Measurements from ENCODE around the gene RAB7A. TPM values are rescaled to one million over a fixed set of nuclear protein-coding genes. Genes with fewer than 3 reads are reported as not detected.
A peak's percentile ranks its signal among the peaks of the same experiment; 100 is the strongest.

Gene RAB7A
- 178 TPM for polyA plus RNA-seq (2013, experiment 1 of 2)
- polyA plus RNA-seq (2013, experiment 2 of 2), result 158 TPM

- H3K4me1 ChIP-seq (ENCODE audit: control insufficient read depth, insufficient read depth, low read length, poor library complexity, severe bottlenecking), result peaks cover 19% of the 10 kb centered on the region
- H3K4me3 ChIP-seq (ENCODE audit: extremely low read depth, insufficient read depth, low read length, poor library complexity, severe bottlenecking), result peak within 1 kb of the TSS; percentile 90
- no peaks in the 10 kb centered on the region for H3K9me3 ChIP-seq (ENCODE audit: control insufficient read depth, low read length)
- 0% methylated on average over 87 to 89 of the region's 93 CpGs for WGBS, 2 experiments (ENCODE audit: insufficient coverage in 2 of 2)
- peak within 1 kb of the TSS; percentile 97 for H3K27ac ChIP-seq (ENCODE audit: low read depth, low read length, severe bottlenecking)
- peaks cover 6% of the 10 kb centered on the region for H3K36me3 ChIP-seq (ENCODE audit: control insufficient read depth, insufficient read depth, low read length)
Observed at GRCh38 chr3:128726023-128727016, at the start of gene RAB7A. Gene RAB7A (plus strand): TSS chr3:128726183. CDS start chr3:128795368, 69,185 bp downstream.

GRCh38 chr3:128679338-128679737, 46.6 kb upstream of the RAB7A start:
- Histone ChIP-seq H3K27ac (ENCODE audit: low read depth, low read length, severe bottlenecking) (no peak overlapping the region), H3K4me1 (ENCODE audit: control insufficient read depth, insufficient read depth, low read length, poor library complexity, severe bottlenecking) (no peaks in the 10 kb centered on the region), H3K36me3 (ENCODE audit: control insufficient read depth, insufficient read depth, low read length) (no peaks in the 10 kb centered on the region), H3K9me3 (ENCODE audit: control insufficient read depth, low read length) (no peaks in the 10 kb centered on the region), H3K4me3 (ENCODE audit: extremely low read depth, insufficient read depth, low read length, poor library complexity, severe bottlenecking) (no peak overlapping the region)
- WGBS, 2 experiments (ENCODE audit: insufficient coverage in 2 of 2), result 90 to 100% methylated on average over 1 to 2 of the region's 2 CpGs

- WGBS, 2 experiments (ENCODE audit: insufficient coverage in 2 of 2), result 0 to 1% methylated on average over 60 to 63 of the region's 67 CpGs
- Histone ChIP-seq H3K4me1 (ENCODE audit: control insufficient read depth, insufficient read depth, low read length, poor library complexity, severe bottlenecking) (no peaks in the 10 kb centered on the region), H3K36me3 (ENCODE audit: control insufficient read depth, insufficient read depth, low read length) (no peaks in the 10 kb centered on the region), H3K27ac (ENCODE audit: low read depth, low read length, severe bottlenecking) (peak overlapping the region; percentile 99), H3K4me3 (ENCODE audit: extremely low read depth, insufficient read depth, low read length, poor library complexity, severe bottlenecking) (peak overlapping the region; percentile 54), H3K9me3 (ENCODE audit: control insufficient read depth, low read length) (no peaks in the 10 kb centered on the region)
Observed at GRCh38 chr3:128680603-128681368, 45.2 kb upstream of the RAB7A start.

GRCh38 chr3:128681369-128681829, 44.6 kb upstream of the RAB7A start:
- 54 to 73% methylated on average over 7 to 8 of the region's 9 CpGs for WGBS, 2 experiments (ENCODE audit: insufficient coverage in 2 of 2)
- Histone ChIP-seq H3K27ac (ENCODE audit: low read depth, low read length, severe bottlenecking) (peak overlapping the region; percentile 99), H3K9me3 (ENCODE audit: control insufficient read depth, low read length) (no peaks in the 10 kb centered on the region), H3K4me3 (ENCODE audit: extremely low read depth, insufficient read depth, low read length, poor library complexity, severe bottlenecking) (peak overlapping the region; percentile 54), H3K36me3 (ENCODE audit: control insufficient read depth, insufficient read depth, low read length) (no peaks in the 10 kb centered on the region), H3K4me1 (ENCODE audit: control insufficient read depth, insufficient read depth, low read length, poor library complexity, severe bottlenecking) (no peaks in the 10 kb centered on the region)

GRCh38 chr3:128683957-128684356, 42.0 kb upstream of the RAB7A start:
- WGBS, 2 experiments (ENCODE audit: insufficient coverage in 2 of 2), result 61 to 71% methylated on average over 2 to 3 of the region's 3 CpGs
- Histone ChIP-seq H3K9me3 (ENCODE audit: control insufficient read depth, low read length) (no peaks in the 10 kb centered on the region), H3K36me3 (ENCODE audit: control insufficient read depth, insufficient read depth, low read length) (no peaks in the 10 kb centered on the region), H3K4me3 (ENCODE audit: extremely low read depth, insufficient read depth, low read length, poor library complexity, severe bottlenecking) (no peak overlapping the region), H3K4me1 (ENCODE audit: control insufficient read depth, insufficient read depth, low read length, poor library complexity, severe bottlenecking) (no peaks in the 10 kb centered on the region), H3K27ac (ENCODE audit: low read depth, low read length, severe bottlenecking) (no peak overlapping the region)

GRCh38 chr3:128684986-128685726, 40.8 kb upstream of the RAB7A start:
- no peak overlapping the region for H3K27ac ChIP-seq (ENCODE audit: low read depth, low read length, severe bottlenecking)
- no peaks in the 10 kb centered on the region for H3K4me1 ChIP-seq (ENCODE audit: control insufficient read depth, insufficient read depth, low read length, poor library complexity, severe bottlenecking)
- no peaks in the 10 kb centered on the region for H3K9me3 ChIP-seq (ENCODE audit: control insufficient read depth, low read length)
- H3K36me3 ChIP-seq (ENCODE audit: control insufficient read depth, insufficient read depth, low read length), result no peaks in the 10 kb centered on the region
- 91 to 98% methylated on average over 8 to 10 of the region's 11 CpGs for WGBS, 2 experiments (ENCODE audit: insufficient coverage in 2 of 2)
- H3K4me3 ChIP-seq (ENCODE audit: extremely low read depth, insufficient read depth, low read length, poor library complexity, severe bottlenecking), result no peak overlapping the region

- 90% methylated on average over 7 of the region's 8 CpGs for WGBS, 2 experiments (ENCODE audit: insufficient coverage in 2 of 2)
- H3K4me1 ChIP-seq (ENCODE audit: control insufficient read depth, insufficient read depth, low read length, poor library complexity, severe bottlenecking), result no peaks in the 10 kb centered on the region
Observed at GRCh38 chr3:128686465-128686864, 39.5 kb upstream of the RAB7A start.

GRCh38 chr3:128689060-128689459, 36.9 kb upstream of the RAB7A start:
- Histone ChIP-seq H3K27ac (ENCODE audit: low read depth, low read length, severe bottlenecking) (no peak overlapping the region), H3K4me3 (ENCODE audit: extremely low read depth, insufficient read depth, low read length, poor library complexity, severe bottlenecking) (no peak overlapping the region), H3K4me1 (ENCODE audit: control insufficient read depth, insufficient read depth, low read length, poor library complexity, severe bottlenecking) (no peaks in the 10 kb centered on the region), H3K9me3 (ENCODE audit: control insufficient read depth, low read length) (no peaks in the 10 kb centered on the region), H3K36me3 (ENCODE audit: control insufficient read depth, insufficient read depth, low read length) (no peaks in the 10 kb centered on the region)
- 86 to 90% methylated on average over 4 of the region's 5 CpGs for WGBS, 2 experiments (ENCODE audit: insufficient coverage in 2 of 2)

More at GRCh38 chr3:128686465-128686864, 39.5 kb upstream of the RAB7A start:
- Histone ChIP-seq H3K4me3 (ENCODE audit: extremely low read depth, insufficient read depth, low read length, poor library complexity, severe bottlenecking) (no peak overlapping the region), H3K36me3 (ENCODE audit: control insufficient read depth, insufficient read depth, low read length) (no peaks in the 10 kb centered on the region), H3K27ac (ENCODE audit: low read depth, low read length, severe bottlenecking) (no peak overlapping the region), H3K9me3 (ENCODE audit: control insufficient read depth, low read length) (no peaks in the 10 kb centered on the region)

- H3K4me1 ChIP-seq (ENCODE audit: control insufficient read depth, insufficient read depth, low read length, poor library complexity, severe bottlenecking), result no peaks in the 10 kb centered on the region
- WGBS, 2 experiments (ENCODE audit: insufficient coverage in 2 of 2), result 17 to 67% methylated on average over 1 of the region's 2 CpGs
- no peaks in the 10 kb centered on the region for H3K9me3 ChIP-seq (ENCODE audit: control insufficient read depth, low read length)
- H3K36me3 ChIP-seq (ENCODE audit: control insufficient read depth, insufficient read depth, low read length), result no peaks in the 10 kb centered on the region
- no peak overlapping the region for H3K27ac ChIP-seq (ENCODE audit: low read depth, low read length, severe bottlenecking)
- no peak overlapping the region for H3K4me3 ChIP-seq (ENCODE audit: extremely low read depth, insufficient read depth, low read length, poor library complexity, severe bottlenecking)
Observed at GRCh38 chr3:128693696-128694095, 32.3 kb upstream of the RAB7A start.

GRCh38 chr3:128697341-128697740, 28.6 kb upstream of the RAB7A start:
- 84 to 92% methylated on average over 7 to 8 of the region's 8 CpGs for WGBS, 2 experiments (ENCODE audit: insufficient coverage in 2 of 2)
- Histone ChIP-seq H3K4me1 (ENCODE audit: control insufficient read depth, insufficient read depth, low read length, poor library complexity, severe bottlenecking) (peaks cover 3% of the 10 kb centered on the region), H3K27ac (ENCODE audit: low read depth, low read length, severe bottlenecking) (no peak overlapping the region), H3K9me3 (ENCODE audit: control insufficient read depth, low read length) (no peaks in the 10 kb centered on the region), H3K4me3 (ENCODE audit: extremely low read depth, insufficient read depth, low read length, poor library complexity, severe bottlenecking) (no peak overlapping the region), H3K36me3 (ENCODE audit: control insufficient read depth, insufficient read depth, low read length) (no peaks in the 10 kb centered on the region)

All from mesodermal cell (in vitro differentiated cells).